AG04450 (cell line): ENCODE measurements around the gene MED26. TPM values are rescaled to one million over a fixed set of nuclear protein-coding genes. Genes with fewer than 3 reads are reported as not detected.

Experiments
- CTCF ChIA-PET: fragments of 300-600, 350-600 bp; formaldehyde crosslinking; extraction: SDS; loops from one replicate; lab custom pipeline; 2022; ENCODE audit warnings: antibody characterized with exemption, inconsistent platforms; lab: Charles Lee
- POLR2A ChIA-PET: fragments of 350-600 bp; formaldehyde crosslinking; extraction: SDS; loops from one replicate; lab custom pipeline; 2021; ENCODE audit warnings: antibody characterized with exemption, inconsistent platforms; lab: Yijun Ruan, JAX
- DNase-seq: peaks from one replicate; pipeline ENCODE4 v3.0.0-alpha.2; 2011; ENCODE audit warnings: low read depth, low spot score
- H3K27ac ChIP-seq: one replicate; pipeline ENCODE4 v1.5.1; 2012; ENCODE audit warnings: low read depth, low read length, control low read depth
- H3K27me3 ChIP-seq: one replicate; pipeline ENCODE4 v1.6.0; 2012; ENCODE audit warnings: low read length; ENCODE audit not compliant: control insufficient read depth, insufficient read depth
- H3K4me3 ChIP-seq: 2 replicates; pipeline ENCODE4 v1.5.1; 2011; ENCODE audit warnings: mild to moderate bottlenecking, low read depth, low read length, control low read depth
- H3K9me3 ChIP-seq: 2 replicates; pipeline ENCODE4 v1.5.1; 2012; ENCODE audit warnings: low read length; ENCODE audit not compliant: control insufficient read depth, insufficient read depth
- CTCF ChIP-seq: IDR thresholded peaks from 2 replicates; pipeline ENCODE4 v1.5.1; 2011; ENCODE audit warnings: low read depth, low read length, control low read depth, inconsistent platforms
- polyA plus RNA-seq: library from polyadenylated mRNA; depleted of rRNA; stranded (reverse); fragments of >200 nt; gene quantifications from 2 replicates; pipeline ENCODE4 v1.2.3, GENCODE V29; 2011

Gene MED26
- polyA plus RNA-seq, 1 experiment = 3.0 TPM

DNA sequence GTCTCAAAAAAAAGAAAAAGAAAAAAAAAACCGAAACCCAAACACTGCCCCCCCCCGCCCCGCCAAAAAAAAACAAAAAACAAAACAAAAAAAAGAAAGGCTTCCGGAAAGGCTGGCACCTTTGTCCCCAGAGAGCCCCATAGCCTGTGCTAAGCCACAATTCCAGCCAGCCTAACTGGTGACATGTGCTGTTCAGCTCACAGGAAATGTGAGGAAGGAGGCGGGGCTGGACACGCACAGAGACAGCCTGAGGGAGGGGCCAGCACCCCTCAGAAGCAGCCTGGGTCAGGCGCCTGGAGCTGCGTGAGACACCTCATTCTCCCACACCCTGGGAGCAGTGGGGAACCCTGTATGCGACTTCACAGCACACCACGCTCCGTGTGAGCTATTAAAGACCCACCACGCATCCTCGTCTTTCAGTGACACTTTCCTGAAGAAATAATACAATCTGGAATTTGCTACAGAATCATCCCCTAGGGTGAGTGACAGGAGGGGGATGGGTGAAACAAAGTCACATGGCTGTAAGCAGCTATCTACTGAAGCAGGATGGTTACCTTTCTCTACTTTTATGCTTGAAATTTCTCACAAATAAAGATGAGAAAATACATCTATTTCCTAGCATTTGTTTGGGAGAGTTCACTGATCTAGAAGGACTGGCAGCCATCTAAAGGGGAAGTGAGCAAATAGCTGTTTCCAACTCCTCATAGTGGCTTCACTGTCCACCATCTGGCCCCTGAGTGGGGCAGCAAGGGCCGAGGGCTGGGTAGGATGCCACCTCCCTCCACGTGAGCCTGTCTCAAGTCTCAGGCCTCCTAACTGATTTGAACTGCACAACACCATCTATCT, 43.5 kb downstream of the MED26 start:
- no peaks in the 10 kb centered on the region; the same call in 1 of the 2 replicates for H3K9me3 ChIP-seq

GRCh38 chr19:16582486-16583261, 45.3 kb downstream of the MED26 start:
- ChIA-PET POLR2A (no interaction called here), CTCF (interaction anchor here (0.6 kb wide), 1 partner anchor 556 kb away, joined by 7 read pairs; no protein-coding TSS in a partner anchor)
- no peak for DNase-seq
- no peak overlapping the region for H3K27ac ChIP-seq
- no peak for TF ChIP-seq CTCF
- H3K4me3 ChIP-seq = no peak overlapping the region
- H3K9me3 ChIP-seq = no peaks in the 10 kb centered on the region
- no peaks in the 10 kb centered on the region for H3K27me3 ChIP-seq

More for the DNA sequence above, 43.5 kb downstream of the MED26 start:
- Histone ChIP-seq H3K27ac (peak overlapping the region; percentile 47), H3K27me3 (no peaks in the 10 kb centered on the region), H3K4me3 (peak overlapping the region; percentile 22; the same call in 1 of the 2 replicates)
- TF ChIP-seq CTCF = no peak
- CTCF ChIA-PET = no interaction called here
- DNase-seq = peak; percentile 29
- POLR2A ChIA-PET = interaction anchor here (0.7 to 1.6 kb wide), 6 partner anchors 8 to 468 kb away, joined by 3 to 5 read pairs (median 3); partner anchors contain the start of gene MED26

DNA sequence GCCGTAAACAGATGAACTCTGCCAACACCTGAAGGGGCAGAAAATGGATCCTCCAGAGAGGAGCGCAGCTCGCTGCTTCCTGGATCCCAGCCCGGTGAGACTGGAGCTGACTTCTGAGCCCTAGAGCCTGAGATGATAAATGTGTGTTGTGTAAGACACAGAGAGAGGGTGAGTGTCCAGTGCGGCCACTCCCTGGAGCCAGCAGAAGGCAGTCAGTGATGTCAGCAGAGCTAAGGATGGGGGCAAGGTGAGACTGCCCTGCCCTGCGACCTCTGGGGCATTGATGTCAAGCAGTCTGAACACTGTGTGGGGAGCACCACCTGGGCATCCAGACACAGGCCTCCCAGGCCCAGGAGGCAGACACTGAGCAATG, 46.0 kb downstream of the MED26 start:
- Histone ChIP-seq H3K9me3 (no peaks in the 10 kb centered on the region), H3K27me3 (no peaks in the 10 kb centered on the region), H3K27ac (no peak overlapping the region), H3K4me3 (no peak overlapping the region)
- no peak for TF ChIP-seq CTCF
- CTCF ChIA-PET = no interaction called here
- no peak for DNase-seq
- POLR2A ChIA-PET = interaction anchor here (0.6 kb wide), 1 partner anchor 39 kb away, joined by 4 read pairs; no protein-coding TSS in a partner anchor

- TF ChIP-seq CTCF = no peak
- Histone ChIP-seq H3K27ac (no peak overlapping the region), H3K9me3 (no peaks in the 10 kb centered on the region; the same call in 1 of the 2 replicates), H3K4me3 (no peak overlapping the region), H3K27me3 (no peaks in the 10 kb centered on the region)
- CTCF ChIA-PET = interaction anchor here (0.6 kb wide), 1 partner anchor 21 kb away, joined by 5 read pairs; no protein-coding TSS in a partner anchor
- no peak for DNase-seq
- POLR2A ChIA-PET = interaction anchor here (0.6 kb wide), 1 partner anchor 38 kb away, joined by 4 read pairs; no protein-coding TSS in a partner anchor
These were observed 46.6 kb downstream of the MED26 start for GRCh38 chr19:16581145-16581970.
